Activated CD8-positive, alpha-beta memory T cell treated with anti-CD3 and anti-CD28 coated beads, Interleukin-2, amount 50 U/mL, for 24 hours (primary cell): Measurements from ENCODE around the gene PLEKHM3.
"Not testable (repeated sequence)": the region's sequence is repeated elsewhere in the genome, so short reads cannot be mapped to it uniquely, and the experiment has no call there.

Source experiments
- DNase-seq: peaks from one replicate; pipeline ENCODE4 v3.0.0-alpha.2; 2020; ENCODE audit errors: extremely low read depth

PLEKHM3 gene

DNA sequence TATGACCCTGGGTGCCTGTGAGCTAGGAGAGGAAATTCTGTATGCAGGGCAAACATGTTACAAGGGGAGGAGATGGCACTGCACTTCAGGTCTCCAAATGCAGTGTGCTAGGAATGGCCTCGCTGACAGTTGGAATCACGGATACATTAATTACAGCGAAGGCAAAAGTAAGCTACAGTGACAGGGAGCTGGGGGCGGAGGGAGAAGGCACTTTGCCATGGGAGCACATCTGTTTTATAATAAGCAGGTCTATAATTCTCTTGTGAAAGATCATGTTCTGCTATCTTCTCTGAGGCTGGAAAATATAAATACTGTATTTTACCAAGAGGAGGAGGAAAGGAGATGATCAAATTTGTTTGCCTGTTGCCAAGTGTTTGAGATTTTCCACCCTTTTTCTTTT is 199.3 kb downstream of the PLEKHM3 start:
- no peak for DNase-seq

- no peak for DNase-seq
These were observed 200.0 kb downstream of the PLEKHM3 start for GRCh38 chr2:207825045-207825954.

DNA sequence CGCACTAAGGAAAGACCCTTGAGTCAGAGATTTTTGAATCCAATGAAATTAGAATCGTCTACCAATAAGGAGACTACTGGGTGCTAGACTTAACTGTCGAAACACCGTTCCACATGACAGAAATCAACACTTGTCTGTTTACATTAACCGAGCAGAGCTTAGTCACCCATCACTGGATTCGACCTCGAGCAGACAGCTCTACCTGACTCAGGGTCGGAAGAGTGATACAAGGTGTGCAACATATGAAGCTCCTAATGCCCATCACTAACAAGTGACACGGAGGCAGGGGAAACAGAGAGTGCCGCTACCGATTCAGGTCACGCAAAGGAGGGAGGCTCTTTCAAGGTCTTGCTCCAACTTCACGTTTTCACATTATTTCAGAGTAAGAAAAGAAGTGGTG is 201.5 kb downstream of the PLEKHM3 start:
- DNase-seq = no peak

GRCh38 chr2:207819839-207820784 is 205.2 kb downstream of the PLEKHM3 start:
- no peak for DNase-seq

- no peak for DNase-seq
These were observed 206.1 kb downstream of the PLEKHM3 start for GRCh38 chr2:207819021-207819797.

- no peak for DNase-seq
These were observed 208.8 kb downstream of the PLEKHM3 start for GRCh38 chr2:207816546-207816945.

- DNase-seq = no peak
These were observed 210.1 kb downstream of the PLEKHM3 start for GRCh38 chr2:207815254-207815653.

DNA sequence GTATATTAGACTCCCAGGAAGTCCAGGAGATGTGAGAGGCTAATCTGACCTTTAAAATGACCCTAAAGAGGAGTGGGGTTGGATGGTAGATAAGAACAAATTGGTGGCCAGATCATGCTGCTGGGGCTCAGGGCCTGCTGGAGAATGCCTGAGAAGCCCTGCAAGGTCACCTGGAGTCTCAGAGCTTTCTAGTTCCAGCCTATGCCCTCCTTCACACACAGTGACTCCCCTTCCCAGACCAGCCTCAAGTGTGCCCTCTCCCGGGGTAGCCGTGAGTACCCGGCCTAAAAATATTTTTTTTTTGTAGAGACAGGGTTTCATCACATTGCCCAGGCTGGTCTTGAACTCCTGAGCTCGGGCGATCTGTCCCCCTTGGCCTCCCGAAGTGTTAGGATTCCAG is 211.4 kb downstream of the PLEKHM3 start:
- DNase-seq = no peak

DNA sequence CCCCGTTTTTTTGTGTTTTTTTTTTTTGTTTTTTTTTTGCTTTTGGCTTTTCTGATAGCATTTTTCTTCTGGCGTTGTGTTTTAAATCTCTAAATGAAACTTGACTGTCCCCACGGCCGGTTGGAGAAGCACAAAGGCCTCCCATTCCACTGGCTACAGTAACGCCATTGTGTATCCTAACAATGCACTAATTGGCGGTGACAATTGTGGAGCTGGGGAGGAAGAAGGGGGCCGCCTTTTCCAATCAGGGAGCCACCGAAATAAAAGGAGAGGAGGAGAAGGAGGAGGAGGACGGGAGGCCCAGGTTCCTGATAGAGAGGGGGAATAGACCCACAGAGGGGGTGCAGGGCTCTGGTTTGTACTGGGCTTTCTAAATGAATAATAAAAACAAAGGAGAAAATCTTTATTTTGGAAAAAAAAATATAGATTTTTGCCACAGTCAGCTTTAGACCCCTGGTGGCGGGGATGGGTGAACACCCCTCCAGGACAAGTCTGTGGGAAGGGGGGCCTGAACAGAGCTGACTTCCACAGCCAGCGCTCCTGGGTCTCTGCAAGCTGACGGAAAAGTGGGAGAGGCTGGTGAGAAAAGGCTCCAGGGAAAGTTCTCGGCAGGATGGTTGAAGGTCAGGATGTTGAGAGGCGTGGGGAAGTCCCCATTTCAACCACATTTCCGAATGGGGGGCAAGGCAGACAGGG is 212.0 kb downstream of the PLEKHM3 start:
- DNase-seq = no peak

DNA sequence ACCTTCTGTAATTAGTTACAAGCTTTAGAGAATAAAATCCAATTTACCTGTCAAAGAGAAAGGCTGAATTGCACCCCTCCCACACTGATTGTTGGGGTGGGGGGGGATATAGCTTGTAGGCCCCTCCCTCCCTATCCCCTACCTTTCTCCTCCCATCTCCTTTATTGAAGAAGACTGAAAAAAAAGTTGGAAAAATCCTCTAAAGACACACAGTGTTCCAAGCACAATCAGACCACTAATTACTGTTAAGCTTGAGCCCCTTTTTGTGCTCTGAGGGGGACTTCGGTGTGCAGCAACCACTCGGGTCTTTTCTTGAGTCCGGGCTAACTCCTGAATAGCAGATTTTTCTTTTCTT is 212.6 kb downstream of the PLEKHM3 start:
- DNase-seq = no peak

GRCh38 chr2:207812058-207812725 is 213.1 kb downstream of the PLEKHM3 start:
- DNase-seq = no peak

DNA sequence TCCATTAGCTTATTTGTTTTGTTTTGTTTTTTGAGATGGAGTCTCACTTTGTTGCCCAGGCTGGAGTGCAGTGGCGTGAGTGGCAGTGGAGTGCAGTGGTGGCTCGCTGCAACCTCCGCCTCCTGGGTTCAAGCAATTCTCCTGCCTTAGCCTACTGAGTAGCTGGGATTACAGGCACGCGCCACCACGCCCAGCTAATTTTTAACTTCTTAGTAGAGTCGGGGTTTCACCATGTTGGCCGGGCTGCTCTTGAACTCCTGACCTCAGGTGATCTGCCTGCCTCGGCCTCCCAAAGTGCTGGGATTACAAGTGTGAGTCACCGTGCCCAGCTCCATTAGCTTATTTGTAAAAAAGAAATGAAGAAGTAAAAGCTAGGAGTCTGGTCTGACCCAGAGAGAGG is 213.7 kb downstream of the PLEKHM3 start:
- DNase-seq = not testable (repeated sequence)

- no peak for DNase-seq
These were observed 215.0 kb downstream of the PLEKHM3 start for GRCh38 chr2:207810200-207810788.

DNA sequence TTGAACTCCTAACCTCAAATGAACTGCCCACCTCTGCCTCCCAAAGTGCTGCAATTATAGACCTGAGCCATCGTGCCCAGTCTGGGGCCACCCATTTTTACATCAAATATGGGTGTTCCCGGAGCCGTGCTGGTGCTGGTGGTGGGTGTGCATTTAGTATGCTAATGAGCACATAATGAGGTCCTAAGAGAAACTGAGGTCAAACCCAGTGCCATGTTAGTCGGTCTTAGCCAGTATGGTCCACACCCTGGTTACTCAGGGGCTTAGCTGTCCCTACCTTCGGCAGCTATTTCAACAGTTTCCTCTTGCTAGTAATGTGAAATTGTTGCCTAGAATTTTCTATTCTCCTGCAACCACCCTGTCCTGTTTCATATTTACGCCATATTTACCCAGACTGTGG is 217.2 kb downstream of the PLEKHM3 start:
- DNase-seq = no peak

- no peak for DNase-seq
These were observed 217.8 kb downstream of the PLEKHM3 start for GRCh38 chr2:207807516-207807915.

- DNase-seq = no peak
These were observed 219.6 kb downstream of the PLEKHM3 start for GRCh38 chr2:207805566-207806226.

- DNase-seq = no peak
These were observed 222.7 kb downstream of the PLEKHM3 start for GRCh38 chr2:207802650-207803049.

DNA sequence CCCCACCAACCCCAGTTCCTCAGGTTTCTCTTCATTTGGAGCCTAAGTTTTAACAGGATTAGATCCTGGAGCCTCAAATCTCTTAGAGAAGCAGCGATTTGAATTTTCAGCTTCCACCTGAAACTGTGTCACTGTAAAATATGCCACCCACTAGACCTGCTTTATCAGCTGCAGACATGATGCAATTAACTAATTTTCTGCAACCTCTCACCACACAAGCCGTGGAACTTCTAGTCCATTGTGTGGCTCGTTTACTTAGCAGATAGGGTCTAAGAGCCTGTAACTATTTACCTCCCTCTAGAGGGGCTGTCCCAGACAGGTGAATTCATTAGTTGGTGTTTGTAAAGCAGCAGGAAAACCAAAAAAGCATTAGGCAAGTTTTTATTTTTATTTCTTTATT is 224.1 kb downstream of the PLEKHM3 start:
- DNase-seq = no peak

DNA sequence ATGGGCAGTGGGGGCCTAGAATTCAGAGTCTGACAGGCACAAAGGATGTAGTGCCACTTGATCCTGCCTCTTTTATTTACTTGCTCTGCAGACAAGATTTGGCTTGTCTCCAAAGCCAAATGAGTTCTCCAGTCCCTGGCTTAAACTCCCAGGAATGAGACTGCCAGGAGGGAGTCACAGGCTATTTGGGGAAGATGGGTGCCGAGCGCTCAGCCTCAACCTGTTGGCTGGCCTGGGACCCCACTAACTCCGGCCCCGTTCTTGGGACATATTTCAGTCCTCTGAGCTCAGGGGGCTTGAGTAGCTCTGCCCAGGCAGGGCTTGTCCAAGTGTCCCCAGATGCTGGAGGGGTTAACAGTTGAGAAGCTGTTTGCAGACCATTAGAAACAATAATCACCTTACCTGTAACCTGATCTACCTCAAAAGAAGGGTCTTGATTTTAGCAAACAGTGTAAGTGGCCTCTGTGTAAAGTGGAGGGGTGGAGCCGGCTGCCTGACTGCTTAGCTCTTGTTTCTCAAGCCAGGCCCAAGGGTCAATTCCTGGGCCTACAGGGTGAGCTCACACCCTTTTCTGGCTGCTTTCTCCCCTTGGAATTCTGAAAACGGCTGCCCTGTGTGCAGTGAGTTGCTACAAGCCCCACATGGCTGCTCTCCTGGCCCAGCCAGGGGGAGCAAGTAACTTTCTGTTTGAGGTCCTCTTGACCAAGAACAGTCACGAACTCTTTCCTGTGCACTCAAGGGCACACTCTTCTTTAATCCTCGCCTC is 228.6 kb downstream of the PLEKHM3 start:
- DNase-seq = no peak
